ENCODE data around the gene PIP5K1C. TPM values are rescaled to one million over a fixed set of nuclear protein-coding genes. Genes with fewer than 3 reads are reported as not detected.

PIP5K1C gene
- total and polyA plus RNA-seq, 9 of the 15 experiments (the other 6 are each of a cell fraction or from before 2014, with no cell fraction given) = 0.38 to 22.1 (median 4.1) TPM

- H3K79me2 ChIP-seq (ENCODE audit: control insufficient read depth, insufficient read depth, low read length) = no peaks in the 10 kb centered on the region
- 98% methylated on average over 26 of the region's 37 CpGs for WGBS (ENCODE audit: insufficient coverage, low coverage, missing lambda C conversion rate)
- no peaks in the 10 kb centered on the region for H3K9me3 ChIP-seq (replicated peaks; ENCODE audit: control insufficient read depth, insufficient read depth, low read depth, low read length)
- ChIA-PET POLR2A (interaction anchor here (0.6 to 1.1 kb wide), 2 partner anchors 19 to 56 kb away, joined by 3 read pairs; no protein-coding TSS in a partner anchor), CTCF (ENCODE audit: low intra/inter-chr PET ratio) (interaction anchor here (0.5 kb wide), 1 partner anchor 325 kb away, joined by 3 read pairs; no protein-coding TSS in a partner anchor)
- no peaks in the 10 kb centered on the region for H3K9me1 ChIP-seq (ENCODE audit: control insufficient read depth, insufficient read depth, low read length)
- H3K9ac ChIP-seq (ENCODE audit: insufficient read depth in 1 of 2, low read depth in 2 of 2, low read length in 2 of 2) = no peak overlapping the region
- H4K20me1 ChIP-seq (replicated peaks; ENCODE audit: control insufficient read depth, insufficient read depth, low read length) = no peaks in the 10 kb centered on the region
- no TSS peak for BruUV-seq (replicated peaks)
- H2AFZ ChIP-seq (ENCODE audit: low read depth, low read length) = no peak overlapping the region
- no peak for ATAC-seq
- no peak for FAIRE-seq
- intact Hi-C loops (cut with micrococcal nuclease) = no loop called here
- no peak overlapping the region for H3K4me2 ChIP-seq (ENCODE audit: insufficient read depth, low read length)
- no peaks in the 10 kb centered on the region for H3K27me3 ChIP-seq (ENCODE audit: control insufficient read depth in 2 of 2, insufficient read depth in 2 of 2, low read length in 2 of 2)
- peaks cover 0 to 42% of the 10 kb centered on the region in 2 experiments; a peak in 2 of 5 replicates for H3K4me1 ChIP-seq (replicated peaks in 1 of 2; ENCODE audit: control insufficient read depth in 2 of 2, insufficient read depth in 2 of 2, low read length in 2 of 2)
- in situ Hi-C loops (cut with MboI) = no loop called here
- no peak overlapping the region for H3K4me3 ChIP-seq
- H3K36me3 ChIP-seq (ENCODE audit: control insufficient read depth, insufficient read depth, low read length) = peaks cover 55% of the 10 kb centered on the region; the same call in 2 of the 3 replicates
- H3K27ac ChIP-seq (ENCODE audit: extremely low read depth, low read depth, low read length) = no peak overlapping the region
- DNase-seq (ENCODE audit: extremely low read depth in 1 of 4, low spot score in 3 of 4) = no peak
- peak; percentile 9; the same call in 1 of the 2 replicates for TF ChIP-seq POLR2G (IDR thresholded peaks at IDR 0.05; ENCODE audit: low read depth, low read length)
- TF ChIP-seq PHF20 (IDR thresholded peaks at IDR 0.05; ENCODE audit: partially characterized antibody) = no peak
Measured at GRCh38 chr19:3653081-3653795, 47.0 kb downstream of the PIP5K1C start.

DNA sequence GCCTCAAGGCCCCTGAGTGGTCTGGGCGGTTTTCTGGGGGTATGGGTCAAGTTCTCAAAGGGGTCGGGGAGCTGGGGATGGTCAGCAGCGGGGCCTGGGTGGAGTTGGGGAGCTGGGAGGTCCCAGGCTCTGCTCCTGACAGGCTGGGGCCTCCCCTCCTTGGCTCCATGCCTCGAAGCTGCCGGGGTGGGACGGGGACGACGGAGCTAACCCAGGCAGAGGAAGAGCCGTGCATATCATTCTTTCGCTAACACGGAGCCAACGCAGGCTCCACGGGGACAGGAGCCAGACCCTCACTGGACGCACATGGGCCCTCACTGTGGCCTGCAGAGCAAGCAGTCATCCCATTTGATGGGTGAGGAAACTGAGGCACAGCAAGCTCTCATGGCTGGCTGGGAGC, 47.8 kb downstream of the PIP5K1C start:
- no peak overlapping the region for H2AFZ ChIP-seq (ENCODE audit: low read depth, low read length)
- DNase-seq (ENCODE audit: extremely low read depth in 1 of 4, low spot score in 3 of 4) = no peak
- BruUV-seq (replicated peaks) = no TSS peak
- no peaks in the 10 kb centered on the region for H4K20me1 ChIP-seq (replicated peaks; ENCODE audit: control insufficient read depth, insufficient read depth, low read length)
- in situ Hi-C loops (cut with MboI) (no loop called here), intact Hi-C loops (cut with micrococcal nuclease) (no loop called here)
- H3K27ac ChIP-seq (ENCODE audit: extremely low read depth, low read depth, low read length) = no peak overlapping the region
- no peak for FAIRE-seq
- no peak for ATAC-seq
- H3K9ac ChIP-seq (ENCODE audit: insufficient read depth in 1 of 2, low read depth in 2 of 2, low read length in 2 of 2) = no peak overlapping the region; a peak in 1 of 4 replicates
- no peak overlapping the region for H3K4me3 ChIP-seq
- no peaks in the 10 kb centered on the region for H3K27me3 ChIP-seq (ENCODE audit: control insufficient read depth in 2 of 2, insufficient read depth in 2 of 2, low read length in 2 of 2)
- no peaks in the 10 kb centered on the region for H3K9me1 ChIP-seq (ENCODE audit: control insufficient read depth, insufficient read depth, low read length)
- POLR2A ChIA-PET = no interaction called here
- no peak overlapping the region for H3K4me2 ChIP-seq (ENCODE audit: insufficient read depth, low read length)
- 89% methylated on average over 4 of the region's 14 CpGs for WGBS (ENCODE audit: insufficient coverage, low coverage, missing lambda C conversion rate)
- peaks cover 0 to 35% of the 10 kb centered on the region in 2 experiments; a peak in 2 of 5 replicates for H3K4me1 ChIP-seq (replicated peaks in 1 of 2; ENCODE audit: control insufficient read depth in 2 of 2, insufficient read depth in 2 of 2, low read length in 2 of 2)
- peaks cover 47% of the 10 kb centered on the region; the same call in 2 of the 3 replicates for H3K36me3 ChIP-seq (ENCODE audit: control insufficient read depth, insufficient read depth, low read length)
- CTCF ChIA-PET (ENCODE audit: low intra/inter-chr PET ratio) = no interaction called here
- no peaks in the 10 kb centered on the region for H3K9me3 ChIP-seq (replicated peaks; ENCODE audit: control insufficient read depth, insufficient read depth, low read depth, low read length)
- H3K79me2 ChIP-seq (ENCODE audit: control insufficient read depth, insufficient read depth, low read length) = no peaks in the 10 kb centered on the region
- TF ChIP-seq SRSF1 (IDR thresholded peaks at IDR 0.05; ENCODE audit: low read depth, low read length) (no peak), MIER1 (IDR thresholded peaks at IDR 0.05; ENCODE audit: low read depth) (no peak), TCF7L2 (IDR thresholded peaks at IDR 0.05; ENCODE audit: low read depth, low read length) (no peak), MAFF (IDR thresholded peaks at IDR 0.05; ENCODE audit: low read length) (no peak), TEAD4 (IDR thresholded peaks at IDR 0.05; ENCODE audit: low read length) (no peak), TEAD4 (CRISPR knock-in tag; IDR thresholded peaks at IDR 0.05; ENCODE audit: borderline replicate concordance) (no peak), ZNF79 (CRISPR knock-in tag; IDR thresholded peaks at IDR 0.05; ENCODE audit: low read depth) (no peak), BRD4 (IDR thresholded peaks at IDR 0.05) (no peak), ZBTB2 (IDR thresholded peaks at IDR 0.05) (no peak)
- TF ChIP-seq, protein P1, sequence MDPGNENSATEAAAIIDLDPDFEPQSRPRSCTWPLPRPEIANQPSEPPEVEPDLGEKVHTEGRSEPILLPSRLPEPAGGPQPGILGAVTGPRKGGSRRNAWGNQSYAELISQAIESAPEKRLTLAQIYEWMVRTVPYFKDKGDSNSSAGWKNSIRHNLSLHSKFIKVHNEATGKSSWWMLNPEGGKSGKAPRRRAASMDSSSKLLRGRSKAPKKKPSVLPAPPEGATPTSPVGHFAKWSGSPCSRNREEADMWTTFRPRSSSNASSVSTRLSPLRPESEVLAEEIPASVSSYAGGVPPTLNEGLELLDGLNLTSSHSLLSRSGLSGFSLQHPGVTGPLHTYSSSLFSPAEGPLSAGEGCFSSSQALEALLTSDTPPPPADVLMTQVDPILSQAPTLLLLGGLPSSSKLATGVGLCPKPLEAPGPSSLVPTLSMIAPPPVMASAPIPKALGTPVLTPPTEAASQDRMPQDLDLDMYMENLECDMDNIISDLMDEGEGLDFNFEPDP (CRISPR knock-in tag; IDR thresholded peaks at IDR 0.05) = no peak
